ENCODE measurements around the gene MMRN1.

Gene MMRN1

DNA sequence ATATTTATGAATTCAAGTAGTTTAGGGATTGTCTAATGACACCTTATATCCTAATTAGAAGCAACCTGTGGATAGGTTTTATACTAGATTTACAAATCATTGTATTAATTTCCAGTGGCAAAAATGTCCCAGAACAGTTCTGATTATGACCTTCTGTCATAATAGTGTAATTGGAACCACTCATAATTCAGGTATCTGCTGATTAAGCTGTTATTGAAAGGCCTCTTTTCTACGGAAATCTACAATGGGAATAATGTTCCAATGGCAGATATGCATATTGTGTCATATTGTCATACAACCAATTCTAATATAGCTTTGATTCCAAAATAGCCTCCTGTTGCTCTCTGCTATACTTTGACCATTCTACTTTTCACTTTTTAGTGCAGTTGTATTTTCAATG lies 19.0 kb downstream of the MMRN1 start:
- in situ Hi-C loops (cut with MboI; ENCODE audit: low sequenced_read_pairs) = no loop called here

GRCh38 chr4:89914609-89915550 lies 20.2 kb downstream of the MMRN1 start:
- in situ Hi-C loops (cut with MboI; ENCODE audit: low sequenced_read_pairs) = no loop called here

DNA sequence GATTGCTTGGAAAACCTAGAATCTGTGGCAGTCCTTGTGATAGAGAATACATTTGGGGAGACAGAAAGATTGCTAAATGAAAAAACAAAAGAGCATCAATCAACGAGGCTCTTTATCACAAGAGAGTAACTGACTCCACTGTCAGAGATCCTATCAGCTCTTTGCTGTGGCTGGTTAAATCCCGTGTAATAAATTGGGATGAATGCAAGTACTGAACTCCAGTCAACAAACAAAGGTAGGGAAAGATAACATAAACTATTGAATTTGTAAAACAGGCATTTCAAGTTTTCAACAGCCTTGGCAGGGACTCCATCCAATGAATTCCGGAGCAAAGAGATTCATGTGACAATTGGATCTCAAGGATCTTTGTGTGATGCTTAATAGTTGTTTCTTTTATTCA lies 21.3 kb downstream of the MMRN1 start:
- in situ Hi-C loops (cut with MboI; ENCODE audit: low sequenced_read_pairs) = no loop called here

- in situ Hi-C loops (cut with MboI; ENCODE audit: low sequenced_read_pairs) = no loop called here
Observed at GRCh38 chr4:89922848-89923416, 28.3 kb downstream of the MMRN1 start.

DNA sequence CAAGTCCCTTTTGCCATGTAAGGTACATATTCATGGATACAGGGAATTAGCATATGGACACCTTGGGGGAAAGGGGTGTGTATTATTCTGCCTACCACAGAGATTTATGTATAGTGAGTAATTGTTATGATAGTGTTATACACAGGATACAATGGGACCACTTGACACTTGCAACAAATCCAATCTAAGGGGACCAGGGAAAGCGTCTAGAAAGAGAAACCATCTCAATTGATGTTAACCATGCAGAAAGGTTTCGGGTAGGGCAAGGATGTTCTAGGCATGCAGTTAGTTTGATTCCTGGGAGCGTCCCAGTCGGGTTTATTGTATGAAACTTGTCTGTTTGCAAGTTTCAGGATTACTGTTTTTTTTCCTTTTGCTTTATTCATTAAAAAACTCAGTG lies 34.2 kb downstream of the MMRN1 start:
- in situ Hi-C loops (cut with MboI; ENCODE audit: low sequenced_read_pairs) = no loop called here

GRCh38 chr4:89929425-89930159 lies 34.9 kb downstream of the MMRN1 start:
- in situ Hi-C loops (cut with MboI; ENCODE audit: low sequenced_read_pairs) = no loop called here

DNA sequence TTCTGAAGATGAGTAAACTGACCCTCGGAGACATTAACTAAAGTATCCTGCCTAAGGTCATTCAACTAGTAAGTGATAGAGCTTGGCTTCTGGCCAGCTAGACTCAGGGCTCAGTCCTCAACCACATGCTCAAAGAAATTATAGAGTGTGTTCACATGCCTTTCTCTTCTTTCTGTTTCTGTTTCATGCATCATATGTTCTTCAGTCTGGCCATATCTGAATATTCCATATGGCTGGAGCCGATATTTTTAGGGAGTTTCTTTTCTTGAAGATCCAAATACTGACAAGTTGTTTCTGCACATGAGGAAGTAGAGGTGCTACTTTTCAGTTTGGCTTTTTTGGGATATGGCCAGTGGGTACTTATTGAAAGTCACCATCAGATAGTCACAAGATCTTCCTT lies 44.9 kb downstream of the MMRN1 start:
- in situ Hi-C loops (cut with MboI; ENCODE audit: low sequenced_read_pairs) = no loop called here

DNA sequence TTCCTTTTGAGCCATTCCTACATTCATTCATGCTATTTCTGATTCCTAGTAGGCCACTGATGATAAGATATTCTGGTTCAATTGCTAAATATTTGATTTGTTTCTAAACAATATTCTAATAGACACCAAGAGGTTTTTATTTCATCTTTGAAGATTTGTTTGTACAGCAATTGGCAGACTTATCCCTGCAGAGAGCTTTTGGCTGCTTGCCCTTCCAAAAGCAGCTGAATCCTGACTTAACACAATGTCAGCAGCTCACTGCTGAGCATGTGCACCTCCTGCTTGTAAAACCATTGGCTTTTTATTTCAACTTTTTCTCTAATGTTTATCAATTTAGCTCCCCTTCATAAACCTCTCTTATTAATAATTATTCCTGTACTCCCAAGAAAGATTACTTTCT lies 45.3 kb downstream of the MMRN1 start:
- in situ Hi-C loops (cut with MboI; ENCODE audit: low sequenced_read_pairs) = no loop called here

DNA sequence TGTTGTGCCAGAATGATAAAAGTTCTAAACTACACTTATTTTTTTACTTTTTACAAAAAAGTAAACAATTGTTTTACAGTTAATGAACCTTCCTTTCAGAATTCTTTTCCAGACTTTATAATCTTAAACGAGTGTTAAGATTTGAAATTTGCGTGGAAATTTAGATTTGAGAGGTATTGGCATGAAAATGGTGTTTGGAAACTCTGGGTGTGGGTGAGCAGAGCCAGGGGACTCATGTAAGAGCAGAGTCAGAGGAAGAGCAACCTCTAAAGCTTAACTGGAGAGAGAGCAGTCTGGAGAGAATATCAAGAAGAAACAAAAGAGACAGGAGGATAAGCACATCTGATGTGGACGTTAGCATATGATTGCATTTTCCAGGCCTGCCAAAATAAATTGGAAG lies 48.2 kb downstream of the MMRN1 start:
- in situ Hi-C loops (cut with MboI; ENCODE audit: low sequenced_read_pairs) = no loop called here

- in situ Hi-C loops (cut with MboI; ENCODE audit: low sequenced_read_pairs) = no loop called here
Observed at GRCh38 chr4:89949782-89950387, 55.2 kb downstream of the MMRN1 start.

DNA sequence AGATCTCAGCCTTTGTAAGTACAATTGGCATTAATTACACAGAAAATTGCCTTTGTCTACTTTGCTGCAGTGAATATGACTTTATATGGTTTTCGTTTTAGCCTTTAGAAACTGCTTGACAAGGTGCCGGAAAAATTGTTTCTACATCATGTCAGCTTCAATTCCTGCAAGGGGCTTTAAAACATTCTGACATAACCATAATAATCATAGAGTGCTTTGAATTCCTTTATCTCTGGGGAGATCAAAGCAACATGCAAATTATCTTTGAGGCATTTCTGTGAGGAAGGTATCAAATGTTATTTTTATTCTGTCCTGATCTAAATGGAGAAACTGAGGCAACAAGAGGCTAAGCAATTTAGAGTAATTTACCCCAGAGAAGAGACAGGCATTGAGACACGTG lies 57.8 kb downstream of the MMRN1 start:
- in situ Hi-C loops (cut with MboI; ENCODE audit: low sequenced_read_pairs) = no loop called here

- in situ Hi-C loops (cut with MboI; ENCODE audit: low sequenced_read_pairs) = no loop called here
Observed at GRCh38 chr4:89954906-89955695, 60.4 kb downstream of the MMRN1 start.

- in situ Hi-C loops (cut with MboI; ENCODE audit: low sequenced_read_pairs) = no loop called here
Observed at GRCh38 chr4:89957046-89957926, 62.6 kb downstream of the MMRN1 start.

- in situ Hi-C loops (cut with MboI; ENCODE audit: low sequenced_read_pairs) = no loop called here
Observed at GRCh38 chr4:89981789-89982334, 87.2 kb downstream of the MMRN1 start.

DNA sequence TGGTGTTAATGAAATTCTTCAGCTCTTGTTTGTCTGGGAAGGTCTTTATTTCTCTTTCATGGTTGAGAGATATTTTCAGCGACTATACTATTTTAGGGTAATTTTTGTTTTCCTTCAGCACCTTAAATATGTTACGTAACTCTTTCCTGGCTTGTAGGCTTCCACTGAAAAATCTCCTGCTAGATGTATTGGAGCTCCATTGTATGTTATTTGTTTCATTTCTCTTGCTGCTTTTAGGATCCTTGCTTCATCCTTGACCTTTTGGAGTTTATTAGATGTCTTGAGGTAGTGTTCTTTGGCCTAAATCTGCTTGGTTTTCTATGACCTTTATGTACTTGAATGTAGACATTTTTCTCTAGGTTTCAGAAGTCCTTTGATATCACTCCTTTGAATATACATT lies 93.6 kb downstream of the MMRN1 start:
- in situ Hi-C loops (cut with MboI; ENCODE audit: low sequenced_read_pairs) = no loop called here

- in situ Hi-C loops (cut with MboI; ENCODE audit: low sequenced_read_pairs) = no loop called here
Observed at GRCh38 chr4:89992744-89993143, 98.1 kb downstream of the MMRN1 start.

- in situ Hi-C loops (cut with MboI; ENCODE audit: low sequenced_read_pairs) = no loop called here
Observed at GRCh38 chr4:89994176-89994873, 99.7 kb downstream of the MMRN1 start.

GRCh38 chr4:89995006-89995405 lies 100.4 kb downstream of the MMRN1 start:
- in situ Hi-C loops (cut with MboI; ENCODE audit: low sequenced_read_pairs) = no loop called here

GRCh38 chr4:89995814-89996213 lies 101.2 kb downstream of the MMRN1 start:
- in situ Hi-C loops (cut with MboI; ENCODE audit: low sequenced_read_pairs) = no loop called here

Data from HL-60/S4 (cell line).